SU-DHL-6 (cell line): ENCODE results near the gene HOXA13.

Experiments
- EZH2phosphoT487 ChIP-seq: fragments of 200-600 bp; sonication (generic), shearing (Covaris generic); conservative IDR thresholded peaks from 2 replicates; pipeline ENCODE4 v1.6.1; 2018; ENCODE audit warnings: mild to moderate bottlenecking, antibody characterized with exemption, low read length, moderate library complexity, mixed read lengths
- TF ChIP-seq, protein P1 (sequence below): fragments of 200-600 bp; sonication (generic); IDR thresholded peaks from one replicate; pipeline ENCODE4 v1.5.1; 2017; ENCODE audit warnings: antibody characterized with exemption, mild to moderate bottlenecking, low read length, moderate library complexity; ENCODE audit not compliant: insufficient read depth, poor library complexity, severe bottlenecking

DNA sequence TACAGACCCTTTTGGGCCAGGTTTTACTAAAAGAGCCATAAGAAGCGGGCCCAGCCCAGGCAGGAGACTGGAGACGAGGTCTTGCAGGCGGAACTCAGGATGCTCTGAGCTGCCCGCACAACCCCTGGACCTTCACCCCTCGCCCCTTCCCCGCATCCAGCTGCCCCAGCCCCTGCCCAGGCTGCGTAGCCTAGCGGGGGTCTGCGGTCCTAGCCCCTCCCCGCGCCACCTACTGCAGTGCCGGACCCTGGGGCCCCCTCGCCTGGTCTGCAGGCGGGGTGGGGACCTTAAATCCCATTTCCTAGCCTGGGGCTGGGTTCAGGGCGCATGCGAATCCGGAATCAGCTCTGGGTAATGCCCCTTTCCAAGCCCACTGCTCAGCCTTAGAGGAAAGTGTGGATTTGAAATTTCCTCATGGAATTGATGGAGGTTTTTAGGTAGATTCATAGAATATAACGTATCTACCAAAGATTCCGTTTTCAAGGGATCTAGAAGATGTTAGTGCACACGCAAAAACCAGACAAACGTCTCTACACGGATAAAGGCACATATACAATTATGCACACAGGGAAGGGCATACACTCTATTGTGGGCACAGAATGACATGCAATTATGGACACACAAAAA, 47.0 kb downstream of the HOXA13 start:
- TF ChIP-seq, protein P1, sequence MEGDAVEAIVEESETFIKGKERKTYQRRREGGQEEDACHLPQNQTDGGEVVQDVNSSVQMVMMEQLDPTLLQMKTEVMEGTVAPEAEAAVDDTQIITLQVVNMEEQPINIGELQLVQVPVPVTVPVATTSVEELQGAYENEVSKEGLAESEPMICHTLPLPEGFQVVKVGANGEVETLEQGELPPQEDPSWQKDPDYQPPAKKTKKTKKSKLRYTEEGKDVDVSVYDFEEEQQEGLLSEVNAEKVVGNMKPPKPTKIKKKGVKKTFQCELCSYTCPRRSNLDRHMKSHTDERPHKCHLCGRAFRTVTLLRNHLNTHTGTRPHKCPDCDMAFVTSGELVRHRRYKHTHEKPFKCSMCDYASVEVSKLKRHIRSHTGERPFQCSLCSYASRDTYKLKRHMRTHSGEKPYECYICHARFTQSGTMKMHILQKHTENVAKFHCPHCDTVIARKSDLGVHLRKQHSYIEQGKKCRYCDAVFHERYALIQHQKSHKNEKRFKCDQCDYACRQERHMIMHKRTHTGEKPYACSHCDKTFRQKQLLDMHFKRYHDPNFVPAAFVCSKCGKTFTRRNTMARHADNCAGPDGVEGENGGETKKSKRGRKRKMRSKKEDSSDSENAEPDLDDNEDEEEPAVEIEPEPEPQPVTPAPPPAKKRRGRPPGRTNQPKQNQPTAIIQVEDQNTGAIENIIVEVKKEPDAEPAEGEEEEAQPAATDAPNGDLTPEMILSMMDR, result no peak
- TF ChIP-seq EZH2phosphoT487, result no peak
